ENCODE results near the gene VIT.

GRCh38 chr2:36777272-36777671 is 80.8 kb downstream of the VIT start:
- TF ChIP-seq CTCF (IDR thresholded peaks at IDR 0.05) (no peak), POLR2AphosphoS5 (IDR thresholded peaks at IDR 0.05) (no peak), EP300 (IDR thresholded peaks at IDR 0.05; ENCODE audit: low read depth) (no peak)
